Muscle layer of colon (tissue), 2 donors: Measurements from ENCODE around the gene LRRC1.
"Not testable (repeated sequence)": the region's sequence is repeated elsewhere in the genome, so short reads cannot be mapped to it uniquely, and the experiment has no call there.

Source experiments
- H3K27ac ChIP-seq: one replicate; pipeline ENCODE4 v1.7.0; 2013; ENCODE audit warnings: low read depth, mild to moderate bottlenecking, low read length, moderate library complexity
- H3K27me3 ChIP-seq, 2 donors: one replicate each; pipeline ENCODE4 v1.7.0; 2013; ENCODE audit warnings: low read length in 2 of 2, mild to moderate bottlenecking in 2 of 2; ENCODE audit not compliant: insufficient read depth in 2 of 2, control insufficient read depth in 1 of 2
- H3K36me3 ChIP-seq: one replicate; pipeline ENCODE4 v1.7.0; 2013; ENCODE audit warnings: mild to moderate bottlenecking, low read length; ENCODE audit not compliant: insufficient read depth
- H3K4me1 ChIP-seq: one replicate; pipeline ENCODE4 v1.7.0; 2013; ENCODE audit warnings: mild to moderate bottlenecking, low read length; ENCODE audit not compliant: insufficient read depth
- H3K4me3 ChIP-seq, 2 donors: one replicate each; pipeline ENCODE4 v1.7.0; 2013; ENCODE audit warnings: low read length in 2 of 2, low read depth in 1 of 2, mild to moderate bottlenecking in 1 of 2, moderate library complexity in 1 of 2
- H3K9ac ChIP-seq: one replicate; pipeline ENCODE4 v1.7.0; 2013; ENCODE audit warnings: low read length
- H3K9me3 ChIP-seq: one replicate; pipeline ENCODE4 v1.7.0; 2013; ENCODE audit warnings: mild to moderate bottlenecking, low read length
- donor health status: abdominal sarcoma.
- donor health status: Adenocarcinoma of cecum.

The LRRC1 gene

GRCh38 chr6:53767941-53768340 is 26.9 kb upstream of the LRRC1 start:
- Histone ChIP-seq H3K27me3 (no peaks in the 10 kb centered on the region), H3K9me3 (no peaks in the 10 kb centered on the region), H3K27ac (no peak overlapping the region), H3K36me3 (no peaks in the 10 kb centered on the region), H3K4me1 (no peaks in the 10 kb centered on the region), H3K9ac (no peak overlapping the region), H3K4me3 (no peak overlapping the region)

GRCh38 chr6:53768636-53769035 is 26.2 kb upstream of the LRRC1 start:
- Histone ChIP-seq H3K27ac (no peak overlapping the region), H3K4me3 (no peak overlapping the region), H3K27me3 (no peaks in the 10 kb centered on the region), H3K4me1 (no peaks in the 10 kb centered on the region), H3K9ac (no peak overlapping the region), H3K36me3 (no peaks in the 10 kb centered on the region), H3K9me3 (no peaks in the 10 kb centered on the region)

- no peak overlapping the region for H3K27ac ChIP-seq
These were observed 24.0 kb upstream of the LRRC1 start for GRCh38 chr6:53770780-53771249.

GRCh38 chr6:53771785-53772624 is 22.8 kb upstream of the LRRC1 start:
- no peaks in the 10 kb centered on the region for H3K27me3 ChIP-seq
- H3K4me1 ChIP-seq: no peaks in the 10 kb centered on the region
- H3K9me3 ChIP-seq: no peaks in the 10 kb centered on the region
- H3K36me3 ChIP-seq: no peaks in the 10 kb centered on the region
- H3K27ac ChIP-seq: no peak overlapping the region
- H3K4me3 ChIP-seq: no peak overlapping the region
- no peak overlapping the region for H3K9ac ChIP-seq

More at GRCh38 chr6:53770780-53771249, 24.0 kb upstream of the LRRC1 start:
- Histone ChIP-seq H3K4me1 (no peaks in the 10 kb centered on the region), H3K27me3 (no peaks in the 10 kb centered on the region), H3K9me3 (no peaks in the 10 kb centered on the region), H3K4me3 (no peak overlapping the region), H3K9ac (no peak overlapping the region), H3K36me3 (no peaks in the 10 kb centered on the region)

- Histone ChIP-seq H3K9ac (no peak overlapping the region), H3K27me3 (no peaks in the 10 kb centered on the region), H3K27ac (no peak overlapping the region), H3K4me3 (no peak overlapping the region), H3K4me1 (no peaks in the 10 kb centered on the region), H3K36me3 (no peaks in the 10 kb centered on the region), H3K9me3 (no peaks in the 10 kb centered on the region)
These were observed 21.6 kb upstream of the LRRC1 start for GRCh38 chr6:53773044-53773696.

- H3K9me3 ChIP-seq, H3K27me3 ChIP-seq, H3K4me3 ChIP-seq, H3K36me3 ChIP-seq, H3K27ac ChIP-seq, H3K9ac ChIP-seq, H3K4me1 ChIP-seq: not testable (repeated sequence)
These were observed 18.7 kb upstream of the LRRC1 start for GRCh38 chr6:53776152-53776551.

GRCh38 chr6:53784991-53785390 is 9.8 kb upstream of the LRRC1 start:
- not testable (repeated sequence) for H3K4me3 ChIP-seq, H3K36me3 ChIP-seq, H3K9ac ChIP-seq, H3K27me3 ChIP-seq, H3K27ac ChIP-seq, H3K4me1 ChIP-seq, H3K9me3 ChIP-seq

GRCh38 chr6:53786832-53787231 is 8.0 kb upstream of the LRRC1 start:
- no peak overlapping the region for H3K4me3 ChIP-seq
- H3K27ac ChIP-seq: no peak overlapping the region
- no peaks in the 10 kb centered on the region for H3K36me3 ChIP-seq
- no peaks in the 10 kb centered on the region for H3K9me3 ChIP-seq
- no peaks in the 10 kb centered on the region for H3K27me3 ChIP-seq
- H3K4me1 ChIP-seq: no peaks in the 10 kb centered on the region
- H3K9ac ChIP-seq: no peak overlapping the region

- Histone ChIP-seq H3K27ac (no peak overlapping the region), H3K4me3 (no peak overlapping the region), H3K36me3 (no peaks in the 10 kb centered on the region), H3K27me3 (no peaks in the 10 kb centered on the region), H3K9ac (no peak overlapping the region), H3K9me3 (no peaks in the 10 kb centered on the region), H3K4me1 (peaks cover 9% of the 10 kb centered on the region)
These were observed 3.9 kb upstream of the LRRC1 start for GRCh38 chr6:53790886-53791285.

- Histone ChIP-seq H3K4me1 (peaks cover 16% of the 10 kb centered on the region), H3K27ac (no peak overlapping the region)
These were observed 2.8 kb upstream of the LRRC1 start for GRCh38 chr6:53792016-53792415.

GRCh38 chr6:53792973-53793317 is 1.9 kb upstream of the LRRC1 start:
- Histone ChIP-seq H3K9me3 (no peaks in the 10 kb centered on the region), H3K36me3 (no peaks in the 10 kb centered on the region), H3K4me1 (peaks cover 17% of the 10 kb centered on the region), H3K9ac (peak overlapping the region; percentile 5), H3K27ac (no peak overlapping the region), H3K27me3 (no peaks in the 10 kb centered on the region), H3K4me3 (peak overlapping the region in 1 of 2 donors; percentile 91)

More at GRCh38 chr6:53792016-53792415, 2.8 kb upstream of the LRRC1 start:
- no peaks in the 10 kb centered on the region for H3K36me3 ChIP-seq
- no peak overlapping the region for H3K9ac ChIP-seq
- H3K27me3 ChIP-seq: no peaks in the 10 kb centered on the region
- H3K9me3 ChIP-seq: no peaks in the 10 kb centered on the region
- H3K4me3 ChIP-seq: no peak overlapping the region
